HEK293 (cell line): ENCODE data around the gene TEX52.

Source experiments
- CTCF ChIP-seq: fragments of 450-650 bp; formaldehyde crosslinking; IDR thresholded peaks from 2 replicates; pipeline ENCODE4 v1.5.1; 2016; ENCODE audit warnings: missing biosample characterization, missing genetic modification characterization
- EGR2 ChIP-seq: fragments of 450-650 bp; formaldehyde crosslinking; IDR thresholded peaks from 2 replicates; pipeline ENCODE4 v1.5.1; 2016; ENCODE audit warnings: low read depth, missing biosample characterization, missing genetic modification characterization
- ELK4 ChIP-seq: IDR thresholded peaks from 2 replicates; pipeline ENCODE4 v1.6.1; 2011; ENCODE audit warnings: mild to moderate bottlenecking, low read depth, low read length, borderline replicate concordance
- GLIS2 ChIP-seq: fragments of 450-650 bp; formaldehyde crosslinking; IDR thresholded peaks from 2 replicates; pipeline ENCODE4 v1.5.1; 2016; ENCODE audit warnings: missing biosample characterization, missing genetic modification characterization
- KLF9 ChIP-seq: fragments of 450-650 bp; formaldehyde crosslinking; IDR thresholded peaks from 2 replicates; pipeline ENCODE4 v1.5.1; 2016; ENCODE audit warnings: missing biosample characterization, missing genetic modification characterization, low read depth
- MZF1 ChIP-seq: fragments of 450-650 bp; formaldehyde crosslinking; IDR thresholded peaks from 2 replicates; pipeline ENCODE4 v1.5.1; 2017; ENCODE audit warnings: missing biosample characterization, missing genetic modification characterization, borderline replicate concordance
- OSR2 ChIP-seq: fragments of 450-650 bp; formaldehyde crosslinking; IDR thresholded peaks from 2 replicates; pipeline ENCODE4 v1.5.1; 2016; ENCODE audit warnings: missing biosample characterization, missing genetic modification characterization
- SCRT1 ChIP-seq: fragments of 450-650 bp; formaldehyde crosslinking; IDR thresholded peaks from 2 replicates; pipeline ENCODE4 v1.5.1; 2016; ENCODE audit warnings: missing biosample characterization, missing genetic modification characterization, borderline replicate concordance
- ZBTB48 ChIP-seq: fragments of 450-650 bp; formaldehyde crosslinking; IDR thresholded peaks from 2 replicates; pipeline ENCODE4 v1.5.1; 2016; ENCODE audit warnings: missing biosample characterization, missing genetic modification characterization
- ZFHX2 ChIP-seq: fragments of 450-650 bp; formaldehyde crosslinking; conservative IDR thresholded peaks from 2 replicates; pipeline ENCODE4 v1.5.1; 2016; ENCODE audit warnings: missing biosample characterization, missing genetic modification characterization
- ZFP41 ChIP-seq: fragments of 450-650 bp; formaldehyde crosslinking; IDR thresholded peaks from 2 replicates; pipeline ENCODE4 v1.5.1; 2016; ENCODE audit warnings: missing biosample characterization, missing genetic modification characterization, borderline replicate concordance
- ZFP69B ChIP-seq: fragments of 450-650 bp; formaldehyde crosslinking; IDR thresholded peaks from 2 replicates; pipeline ENCODE4 v1.5.1; 2016; ENCODE audit warnings: missing biosample characterization, missing genetic modification characterization
- ZNF184 ChIP-seq: fragments of 450-650 bp; IDR thresholded peaks from 2 replicates; pipeline ENCODE4 v1.5.1; 2018; ENCODE audit warnings: missing biosample characterization, mild to moderate bottlenecking, missing genetic modification characterization
- ZNF248 ChIP-seq: fragments of 450-650 bp; formaldehyde crosslinking; IDR thresholded peaks from 2 replicates; pipeline ENCODE4 v1.5.1; 2017; ENCODE audit warnings: missing biosample characterization, missing genetic modification characterization
- ZNF292 ChIP-seq: fragments of 450-650 bp; formaldehyde crosslinking; IDR thresholded peaks from 2 replicates; pipeline ENCODE4 v1.5.1; 2016; ENCODE audit warnings: low read depth, missing biosample characterization, missing genetic modification characterization, borderline replicate concordance
- ZNF324 ChIP-seq: fragments of 450-650 bp; formaldehyde crosslinking; IDR thresholded peaks from 2 replicates; pipeline ENCODE4 v1.5.1; 2016; ENCODE audit warnings: missing biosample characterization, missing genetic modification characterization
- ZNF366 ChIP-seq: fragments of 450-650 bp; formaldehyde crosslinking; conservative IDR thresholded peaks from 2 replicates; pipeline ENCODE4 v1.5.1; 2016; ENCODE audit warnings: missing biosample characterization, missing genetic modification characterization
- ZNF404 ChIP-seq: fragments of 450-650 bp; formaldehyde crosslinking; IDR thresholded peaks from 2 replicates; pipeline ENCODE4 v1.5.1; 2017; ENCODE audit warnings: missing biosample characterization, missing genetic modification characterization
- ZNF501 ChIP-seq: fragments of 450-650 bp; formaldehyde crosslinking; IDR thresholded peaks from 2 replicates; pipeline ENCODE4 v1.5.1; 2016; ENCODE audit warnings: missing biosample characterization, missing genetic modification characterization
- ZNF514 ChIP-seq: fragments of 450-650 bp; formaldehyde crosslinking; IDR thresholded peaks from 2 replicates; pipeline ENCODE4 v1.5.1; 2016; ENCODE audit warnings: missing biosample characterization, missing genetic modification characterization
- ZNF544 ChIP-seq: fragments of 450-650 bp; formaldehyde crosslinking; IDR thresholded peaks from 2 replicates; pipeline ENCODE4 v1.5.0; 2017; ENCODE audit warnings: missing biosample characterization, missing genetic modification characterization
- ZNF549 ChIP-seq: fragments of 450-650 bp; IDR thresholded peaks from 2 replicates; pipeline ENCODE4 v1.5.1; 2018; ENCODE audit warnings: missing biosample characterization, missing genetic modification characterization, mild to moderate bottlenecking, inconsistent platforms, moderate library complexity
- ZNF560 ChIP-seq: fragments of 450-650 bp; formaldehyde crosslinking; IDR thresholded peaks from 2 replicates; pipeline ENCODE4 v1.5.1; 2017; ENCODE audit warnings: missing biosample characterization, missing genetic modification characterization, borderline replicate concordance
- ZNF600 ChIP-seq: fragments of 450-650 bp; formaldehyde crosslinking; IDR thresholded peaks from 2 replicates; pipeline ENCODE4 v1.5.1; 2016; ENCODE audit warnings: missing biosample characterization, missing genetic modification characterization
- ZNF830 ChIP-seq: fragments of 450-650 bp; IDR thresholded peaks from 2 replicates; pipeline ENCODE4 v1.5.0; 2018; ENCODE audit warnings: missing biosample characterization, missing genetic modification characterization, low read depth, mild to moderate bottlenecking, moderate library complexity
- TF ChIP-seq, protein P1 (sequence below): fragments of 450-650 bp; IDR thresholded peaks from 2 replicates; pipeline ENCODE4 v1.5.1; 2018; ENCODE audit warnings: missing biosample characterization, mild to moderate bottlenecking, missing genetic modification characterization
- TF ChIP-seq, protein P2 (sequence below): fragments of 450-650 bp; formaldehyde crosslinking; IDR thresholded peaks from 2 replicates; pipeline ENCODE4 v1.5.1; 2016; ENCODE audit warnings: missing biosample characterization, missing genetic modification characterization
- TF ChIP-seq, protein P3 (sequence below): fragments of 450-650 bp; formaldehyde crosslinking; IDR thresholded peaks from 2 replicates; pipeline ENCODE4 v1.5.1; 2016; ENCODE audit warnings: missing biosample characterization, missing genetic modification characterization, borderline replicate concordance

TEX52 gene

GRCh38 chr12:2877953-2878732 lies 21.3 kb upstream of the TEX52 start (continued):
- no peak for TF ChIP-seq MZF1
- TF ChIP-seq ZNF549 (tag by site-specific recombination): no peak
- TF ChIP-seq ZFP41 (tag by site-specific recombination): no peak
- no peak for TF ChIP-seq ZFP69B (tag by site-specific recombination)
- TF ChIP-seq ZNF514 (tag by site-specific recombination): no peak
- TF ChIP-seq ZNF248 (tag by site-specific recombination): no peak
- TF ChIP-seq OSR2 (tag by site-specific recombination): no peak
- no peak for TF ChIP-seq ZNF292
- TF ChIP-seq, protein P1, sequence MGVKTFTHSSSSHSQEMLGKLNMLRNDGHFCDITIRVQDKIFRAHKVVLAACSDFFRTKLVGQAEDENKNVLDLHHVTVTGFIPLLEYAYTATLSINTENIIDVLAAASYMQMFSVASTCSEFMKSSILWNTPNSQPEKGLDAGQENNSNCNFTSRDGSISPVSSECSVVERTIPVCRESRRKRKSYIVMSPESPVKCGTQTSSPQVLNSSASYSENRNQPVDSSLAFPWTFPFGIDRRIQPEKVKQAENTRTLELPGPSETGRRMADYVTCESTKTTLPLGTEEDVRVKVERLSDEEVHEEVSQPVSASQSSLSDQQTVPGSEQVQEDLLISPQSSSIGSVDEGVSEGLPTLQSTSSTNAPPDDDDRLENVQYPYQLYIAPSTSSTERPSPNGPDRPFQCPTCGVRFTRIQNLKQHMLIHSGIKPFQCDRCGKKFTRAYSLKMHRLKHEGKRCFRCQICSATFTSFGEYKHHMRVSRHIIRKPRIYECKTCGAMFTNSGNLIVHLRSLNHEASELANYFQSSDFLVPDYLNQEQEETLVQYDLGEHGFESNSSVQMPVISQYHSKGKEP (tag by site-specific recombination): no peak
- no peak for TF ChIP-seq ZBTB48
- TF ChIP-seq KLF9 (tag by site-specific recombination): no peak
- peak; percentile 36; the same call in 1 of the 2 replicates for TF ChIP-seq SCRT1 (tag by site-specific recombination)
- no peak for TF ChIP-seq ZNF560 (tag by site-specific recombination)
- TF ChIP-seq ZNF366 (tag by site-specific recombination): no peak
- no peak for TF ChIP-seq ZNF830 (tag by site-specific recombination)
- TF ChIP-seq, protein P2, sequence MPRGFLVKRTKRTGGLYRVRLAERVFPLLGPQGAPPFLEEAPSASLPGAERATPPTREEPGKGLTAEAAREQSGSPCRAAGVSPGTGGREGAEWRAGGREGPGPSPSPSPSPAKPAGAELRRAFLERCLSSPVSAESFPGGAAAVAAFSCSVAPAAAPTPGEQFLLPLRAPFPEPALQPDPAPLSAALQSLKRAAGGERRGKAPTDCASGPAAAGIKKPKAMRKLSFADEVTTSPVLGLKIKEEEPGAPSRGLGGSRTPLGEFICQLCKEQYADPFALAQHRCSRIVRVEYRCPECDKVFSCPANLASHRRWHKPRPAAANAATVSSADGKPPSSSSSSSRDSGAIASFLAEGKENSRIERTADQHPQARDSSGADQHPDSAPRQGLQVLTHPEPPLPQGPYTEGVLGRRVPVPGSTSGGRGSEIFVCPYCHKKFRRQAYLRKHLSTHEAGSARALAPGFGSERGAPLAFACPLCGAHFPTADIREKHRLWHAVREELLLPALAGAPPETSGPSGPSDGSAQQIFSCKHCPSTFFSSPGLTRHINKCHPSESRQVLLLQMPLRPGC (tag by site-specific recombination): 0 out of 2 replicates have a peak, but pooled peaks have one; percentile 44
- TF ChIP-seq ZNF404 (tag by site-specific recombination): no peak
- TF ChIP-seq ELK4: no peak
- TF ChIP-seq EGR2: no peak
- TF ChIP-seq, protein P3, sequence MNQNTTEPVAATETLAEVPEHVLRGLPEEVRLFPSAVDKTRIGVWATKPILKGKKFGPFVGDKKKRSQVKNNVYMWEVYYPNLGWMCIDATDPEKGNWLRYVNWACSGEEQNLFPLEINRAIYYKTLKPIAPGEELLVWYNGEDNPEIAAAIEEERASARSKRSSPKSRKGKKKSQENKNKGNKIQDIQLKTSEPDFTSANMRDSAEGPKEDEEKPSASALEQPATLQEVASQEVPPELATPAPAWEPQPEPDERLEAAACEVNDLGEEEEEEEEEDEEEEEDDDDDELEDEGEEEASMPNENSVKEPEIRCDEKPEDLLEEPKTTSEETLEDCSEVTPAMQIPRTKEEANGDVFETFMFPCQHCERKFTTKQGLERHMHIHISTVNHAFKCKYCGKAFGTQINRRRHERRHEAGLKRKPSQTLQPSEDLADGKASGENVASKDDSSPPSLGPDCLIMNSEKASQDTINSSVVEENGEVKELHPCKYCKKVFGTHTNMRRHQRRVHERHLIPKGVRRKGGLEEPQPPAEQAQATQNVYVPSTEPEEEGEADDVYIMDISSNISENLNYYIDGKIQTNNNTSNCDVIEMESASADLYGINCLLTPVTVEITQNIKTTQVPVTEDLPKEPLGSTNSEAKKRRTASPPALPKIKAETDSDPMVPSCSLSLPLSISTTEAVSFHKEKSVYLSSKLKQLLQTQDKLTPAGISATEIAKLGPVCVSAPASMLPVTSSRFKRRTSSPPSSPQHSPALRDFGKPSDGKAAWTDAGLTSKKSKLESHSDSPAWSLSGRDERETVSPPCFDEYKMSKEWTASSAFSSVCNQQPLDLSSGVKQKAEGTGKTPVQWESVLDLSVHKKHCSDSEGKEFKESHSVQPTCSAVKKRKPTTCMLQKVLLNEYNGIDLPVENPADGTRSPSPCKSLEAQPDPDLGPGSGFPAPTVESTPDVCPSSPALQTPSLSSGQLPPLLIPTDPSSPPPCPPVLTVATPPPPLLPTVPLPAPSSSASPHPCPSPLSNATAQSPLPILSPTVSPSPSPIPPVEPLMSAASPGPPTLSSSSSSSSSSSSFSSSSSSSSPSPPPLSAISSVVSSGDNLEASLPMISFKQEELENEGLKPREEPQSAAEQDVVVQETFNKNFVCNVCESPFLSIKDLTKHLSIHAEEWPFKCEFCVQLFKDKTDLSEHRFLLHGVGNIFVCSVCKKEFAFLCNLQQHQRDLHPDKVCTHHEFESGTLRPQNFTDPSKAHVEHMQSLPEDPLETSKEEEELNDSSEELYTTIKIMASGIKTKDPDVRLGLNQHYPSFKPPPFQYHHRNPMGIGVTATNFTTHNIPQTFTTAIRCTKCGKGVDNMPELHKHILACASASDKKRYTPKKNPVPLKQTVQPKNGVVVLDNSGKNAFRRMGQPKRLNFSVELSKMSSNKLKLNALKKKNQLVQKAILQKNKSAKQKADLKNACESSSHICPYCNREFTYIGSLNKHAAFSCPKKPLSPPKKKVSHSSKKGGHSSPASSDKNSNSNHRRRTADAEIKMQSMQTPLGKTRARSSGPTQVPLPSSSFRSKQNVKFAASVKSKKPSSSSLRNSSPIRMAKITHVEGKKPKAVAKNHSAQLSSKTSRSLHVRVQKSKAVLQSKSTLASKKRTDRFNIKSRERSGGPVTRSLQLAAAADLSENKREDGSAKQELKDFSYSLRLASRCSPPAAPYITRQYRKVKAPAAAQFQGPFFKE (tag by site-specific recombination): 0 out of 2 replicates have a peak, but pooled peaks have one; percentile 31
- TF ChIP-seq GLIS2 (tag by site-specific recombination): no peak
- TF ChIP-seq ZNF600 (tag by site-specific recombination): no peak
- TF ChIP-seq ZNF544: no peak
- TF ChIP-seq ZFHX2: no peak
- TF ChIP-seq ZNF184 (tag by site-specific recombination): no peak
- no peak for TF ChIP-seq ZNF501 (tag by site-specific recombination)
- peak; percentile 19; the same call in 1 of the 2 replicates for TF ChIP-seq CTCF (tag by site-specific recombination)
- TF ChIP-seq ZNF324 (tag by site-specific recombination): no peak; the same call in 1 of the 2 replicates
